C4-2B (cell line): ENCODE data around the gene DAAM1.

ENCODE experiments used
- CTCF ChIP-seq: fragments of 450-650 bp; conservative IDR thresholded peaks from 2 replicates; pipeline ENCODE4 v1.5.1; 2017; ENCODE audit warnings: mild to moderate bottlenecking
- ZFX ChIP-seq: fragments of 450-650 bp; IDR thresholded peaks from 2 replicates; pipeline ENCODE4 v1.6.1; 2017

GRCh38 chr14:59376686-59377085 lies 188.2 kb downstream of the DAAM1 start:
- TF ChIP-seq CTCF (no peak), ZFX (no peak)
